Activated CD8-positive, alpha-beta T cell treated with anti-CD3 and anti-CD28 coated beads for 36 hours (primary cell): ENCODE measurements around the gene CNTNAP2. TPM values are rescaled to one million over a fixed set of nuclear protein-coding genes. Genes with fewer than 3 reads are reported as not detected.

ENCODE experiments used
- ATAC-seq: fragments of 200-7000 bp; cut with Tn5 transposase; one replicate; pipeline ENCODE4 v1.10.0; 2021; ENCODE audit warnings: mild to moderate bottlenecking, moderate library complexity
- CTCF ChIA-PET: fragments of 350-600 bp; sonication (Branson Sonifier 250); formaldehyde crosslinking; loops from one replicate; lab custom pipeline; 2021; ENCODE audit warnings: antibody characterized with exemption; lab: Charles Lee
- POLR2A ChIA-PET: fragments of 350-600 bp; sonication (Branson Sonifier 250); formaldehyde crosslinking; loops from one replicate; lab custom pipeline; 2021; ENCODE audit warnings: antibody characterized with exemption; lab: Charles Lee
- DNase-seq: peaks from one replicate; pipeline ENCODE4 v3.0.0-alpha.2; 2020
- H3K27ac Mint-ChIP-seq: one replicate; pipeline ENCODE4 v1.8.0; 2021; ENCODE audit warnings: mild to moderate bottlenecking, mixed read lengths
- H3K27me3 Mint-ChIP-seq: one replicate; pipeline ENCODE4 v1.8.0; 2021; ENCODE audit warnings: mixed read lengths
- H3K36me3 Mint-ChIP-seq: one replicate; pipeline ENCODE4 v1.8.0; 2021; ENCODE audit warnings: low read depth, mixed read lengths
- H3K4me1 Mint-ChIP-seq: one replicate; pipeline ENCODE4 v1.8.0; 2021; ENCODE audit warnings: low read depth, mixed read lengths
- H3K4me3 Mint-ChIP-seq: one replicate; pipeline ENCODE4 v1.8.0; 2021; ENCODE audit warnings: mild to moderate bottlenecking, moderate library complexity, mixed read lengths
- H3K9me3 Mint-ChIP-seq: one replicate; pipeline ENCODE4 v1.8.0; 2021; ENCODE audit warnings: mixed read lengths
- intact Hi-C: fragments of 100-400 bp; cut with micrococcal nuclease; formaldehyde crosslinking; loops from one replicate; pipeline ENCODE4 v1.10.0; 2022
- total RNA-seq, 2 experiments: library from RNA; stranded (reverse); gene quantifications; one replicate each; pipeline ENCODE4 v1.2.3, GENCODE V29; 2021
- TF ChIP-seq, protein P1 (sequence below): fragments of 200-600 bp; IDR thresholded peaks from one replicate; pipeline ENCODE4 v1.8.0; 2022; ENCODE audit warnings: antibody characterized with exemption, mild to moderate bottlenecking

Gene CNTNAP2
- total RNA-seq, 2 experiments from 2014 or later, result not detected

DNA sequence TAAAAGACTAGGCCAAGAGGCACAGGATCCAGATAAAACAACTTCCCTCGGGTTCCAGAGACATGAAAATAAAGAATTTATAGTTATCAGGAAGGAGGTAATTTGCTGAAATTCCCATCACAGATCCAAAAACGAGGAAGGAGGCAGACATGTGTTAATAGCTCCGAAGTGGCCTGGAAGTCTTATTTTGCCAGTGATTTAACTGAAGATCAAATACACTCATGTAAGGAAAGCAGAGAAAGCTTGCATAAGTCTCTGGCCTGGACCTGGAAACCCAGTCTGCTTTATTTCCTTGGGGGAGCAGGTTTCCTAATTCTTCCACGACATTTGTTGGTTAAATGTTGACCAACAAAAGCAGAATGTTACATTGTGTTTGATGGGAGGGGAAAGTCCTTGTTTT is 1975.3 kb downstream of the CNTNAP2 start:
- ATAC-seq (no peak), DNase-seq (no peak)
- H3K27ac Mint-ChIP-seq, result no peak overlapping the region
- no peaks in the 10 kb centered on the region for H3K4me1 Mint-ChIP-seq
- intact Hi-C loops, result no loop called here
- H3K27me3 Mint-ChIP-seq, result peaks cover 4% of the 10 kb centered on the region
- ChIA-PET POLR2A (interaction anchor here (1.1 kb wide), 1 partner anchor 15 kb away, joined by 3 read pairs; no protein-coding TSS in a partner anchor), CTCF (no interaction called here)
- TF ChIP-seq, protein P1, sequence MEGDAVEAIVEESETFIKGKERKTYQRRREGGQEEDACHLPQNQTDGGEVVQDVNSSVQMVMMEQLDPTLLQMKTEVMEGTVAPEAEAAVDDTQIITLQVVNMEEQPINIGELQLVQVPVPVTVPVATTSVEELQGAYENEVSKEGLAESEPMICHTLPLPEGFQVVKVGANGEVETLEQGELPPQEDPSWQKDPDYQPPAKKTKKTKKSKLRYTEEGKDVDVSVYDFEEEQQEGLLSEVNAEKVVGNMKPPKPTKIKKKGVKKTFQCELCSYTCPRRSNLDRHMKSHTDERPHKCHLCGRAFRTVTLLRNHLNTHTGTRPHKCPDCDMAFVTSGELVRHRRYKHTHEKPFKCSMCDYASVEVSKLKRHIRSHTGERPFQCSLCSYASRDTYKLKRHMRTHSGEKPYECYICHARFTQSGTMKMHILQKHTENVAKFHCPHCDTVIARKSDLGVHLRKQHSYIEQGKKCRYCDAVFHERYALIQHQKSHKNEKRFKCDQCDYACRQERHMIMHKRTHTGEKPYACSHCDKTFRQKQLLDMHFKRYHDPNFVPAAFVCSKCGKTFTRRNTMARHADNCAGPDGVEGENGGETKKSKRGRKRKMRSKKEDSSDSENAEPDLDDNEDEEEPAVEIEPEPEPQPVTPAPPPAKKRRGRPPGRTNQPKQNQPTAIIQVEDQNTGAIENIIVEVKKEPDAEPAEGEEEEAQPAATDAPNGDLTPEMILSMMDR, result no peak
- H3K36me3 Mint-ChIP-seq, result no peaks in the 10 kb centered on the region
- H3K4me3 Mint-ChIP-seq, result no peak overlapping the region
- H3K9me3 Mint-ChIP-seq, result no peaks in the 10 kb centered on the region

DNA sequence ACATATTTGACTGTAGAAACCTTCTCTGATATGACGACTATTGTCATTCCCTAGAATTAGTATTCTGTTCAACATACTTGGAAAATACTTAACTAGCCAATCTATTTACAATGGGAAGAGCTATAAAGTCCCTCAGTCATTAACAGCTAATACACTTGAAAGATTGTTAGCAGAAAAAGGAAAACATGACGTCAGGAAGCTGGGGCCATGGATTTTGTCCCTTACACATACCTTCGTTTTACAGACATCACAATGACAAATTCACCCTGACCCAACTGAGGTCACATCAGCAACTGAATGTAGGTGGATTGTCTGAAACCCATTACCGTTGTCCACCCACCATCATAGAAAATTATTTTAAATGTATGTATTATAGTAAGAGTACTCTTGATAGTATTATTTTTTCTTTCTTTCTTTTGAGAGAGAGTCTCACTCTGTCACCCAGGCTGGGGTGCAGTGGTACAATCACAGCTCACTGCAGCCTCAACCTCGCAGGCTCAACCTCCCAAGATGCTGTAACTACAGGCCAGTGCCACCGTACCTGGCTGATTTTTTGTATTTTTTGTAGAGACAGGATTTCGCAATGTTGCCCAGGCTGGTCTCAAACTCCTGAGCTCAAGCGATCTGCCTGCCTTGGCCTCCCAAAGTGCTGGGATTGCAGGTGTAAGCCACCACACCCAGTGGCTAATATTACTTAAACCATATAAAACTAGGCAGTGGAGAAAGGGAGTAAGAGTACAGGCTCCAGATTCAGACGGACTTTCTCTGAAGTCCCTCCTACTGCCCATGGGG is 1977.0 kb downstream of the CNTNAP2 start:
- no peaks in the 10 kb centered on the region for H3K9me3 Mint-ChIP-seq
- H3K27me3 Mint-ChIP-seq, result peaks cover 2% of the 10 kb centered on the region
- ChIA-PET CTCF (no interaction called here), POLR2A (no interaction called here)
- no peak overlapping the region for H3K27ac Mint-ChIP-seq
- no peaks in the 10 kb centered on the region for H3K36me3 Mint-ChIP-seq
- TF ChIP-seq, protein P1, result no peak
- no peaks in the 10 kb centered on the region for H3K4me1 Mint-ChIP-seq
- no peak for ATAC-seq
- no peak overlapping the region for H3K4me3 Mint-ChIP-seq
- intact Hi-C loops, result no loop called here
- no peak for DNase-seq

DNA sequence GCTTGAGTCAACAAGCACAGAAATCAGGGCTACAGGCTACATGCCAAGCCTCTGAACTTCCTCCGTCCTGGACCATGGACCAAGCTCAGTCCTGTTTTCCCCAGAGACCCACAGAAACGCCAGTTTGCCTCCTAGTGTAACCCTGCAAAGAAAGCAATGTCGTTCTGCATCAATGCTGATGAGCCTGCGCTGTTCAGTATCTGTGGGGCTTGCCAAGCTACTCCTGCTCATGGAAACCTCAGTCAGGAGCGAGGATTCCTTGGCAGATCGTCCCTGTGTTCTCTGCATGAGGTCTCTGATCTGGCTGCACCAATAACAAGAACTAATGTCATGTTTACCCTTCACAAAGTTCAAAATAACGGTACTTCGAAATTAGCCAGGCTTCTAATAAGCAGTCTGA is 1978.5 kb downstream of the CNTNAP2 start:
- TF ChIP-seq, protein P1, result no peak
- Mint-ChIP-seq H3K36me3 (no peaks in the 10 kb centered on the region), H3K4me3 (no peak overlapping the region), H3K27me3 (peaks cover under 1% of the 10 kb centered on the region), H3K9me3 (no peaks in the 10 kb centered on the region), H3K27ac (no peak overlapping the region), H3K4me1 (no peaks in the 10 kb centered on the region)
- POLR2A ChIA-PET, result no interaction called here
- DNase-seq, result no peak
- intact Hi-C loops, result no loop called here
- CTCF ChIA-PET, result no interaction called here
- ATAC-seq, result no peak

DNA sequence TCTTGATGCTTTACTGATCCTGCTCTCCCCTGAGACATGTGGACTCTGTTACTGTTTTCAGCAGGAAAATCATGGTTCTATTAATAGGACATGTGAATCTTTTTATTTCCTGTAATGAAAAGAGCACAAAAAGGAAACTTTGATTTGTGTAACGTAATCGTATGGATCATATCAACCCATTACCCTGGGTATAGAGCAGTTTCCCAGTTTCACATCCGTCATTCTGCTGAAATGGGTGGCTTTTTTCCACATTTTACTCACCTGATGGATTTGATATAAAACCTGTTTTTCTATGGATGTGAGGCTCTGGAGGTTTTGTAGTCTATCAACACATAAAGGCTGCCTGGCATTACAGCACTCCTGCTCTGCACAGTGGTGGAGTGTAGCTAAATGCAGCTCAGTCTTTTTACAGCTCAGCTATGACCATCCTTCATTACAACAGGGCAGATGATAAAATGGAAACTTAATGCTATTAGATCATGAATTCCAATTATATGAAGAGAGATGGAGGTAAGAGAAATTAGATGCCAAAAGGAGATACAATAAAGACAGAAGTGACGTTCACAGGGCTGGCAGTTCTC is 1987.6 kb downstream of the CNTNAP2 start:
- no peak overlapping the region for H3K4me3 Mint-ChIP-seq

More for the DNA sequence above, 1987.6 kb downstream of the CNTNAP2 start:
- POLR2A ChIA-PET, result no interaction called here
- TF ChIP-seq, protein P1, result no peak
- H3K36me3 Mint-ChIP-seq, result no peaks in the 10 kb centered on the region
- H3K27ac Mint-ChIP-seq, result no peak overlapping the region
- intact Hi-C loops, result no loop called here
- CTCF ChIA-PET, result interaction anchor here (1.4 kb wide), 1 partner anchor 13 kb away, joined by 3 read pairs; no protein-coding TSS in a partner anchor
- H3K9me3 Mint-ChIP-seq, result peaks cover 2% of the 10 kb centered on the region
- ATAC-seq (no peak), DNase-seq (no peak)
- no peaks in the 10 kb centered on the region for H3K4me1 Mint-ChIP-seq
- peaks cover 1% of the 10 kb centered on the region for H3K27me3 Mint-ChIP-seq
